Mammary epithelial cell (primary cell): ENCODE results near the gene C3.
"Not testable (repeated sequence)": the region's sequence is repeated elsewhere in the genome, so short reads cannot be mapped to it uniquely, and the experiment has no call there.

Experiments
- EZH2 ChIP-seq: IDR thresholded peaks from 2 replicates; pipeline ENCODE4 v1.6.1; 2012; ENCODE audit warnings: low read length, inconsistent platforms, borderline replicate concordance
- TF ChIP-seq, protein P1 (sequence below), 2 donors: IDR thresholded peaks in 1 of 2; conservative IDR thresholded peaks in 1 of 2; 2 replicates each; pipeline ENCODE4 v1.5.1; 2011 to 2012; ENCODE audit warnings: inconsistent platforms in 2 of 2, low read length in 2 of 2, mild to moderate bottlenecking in 2 of 2, control low read depth in 1 of 2, low read depth in 1 of 2; ENCODE audit not compliant: insufficient read depth in 1 of 2; ENCODE audit errors: extremely low read depth in 1 of 2

DNA sequence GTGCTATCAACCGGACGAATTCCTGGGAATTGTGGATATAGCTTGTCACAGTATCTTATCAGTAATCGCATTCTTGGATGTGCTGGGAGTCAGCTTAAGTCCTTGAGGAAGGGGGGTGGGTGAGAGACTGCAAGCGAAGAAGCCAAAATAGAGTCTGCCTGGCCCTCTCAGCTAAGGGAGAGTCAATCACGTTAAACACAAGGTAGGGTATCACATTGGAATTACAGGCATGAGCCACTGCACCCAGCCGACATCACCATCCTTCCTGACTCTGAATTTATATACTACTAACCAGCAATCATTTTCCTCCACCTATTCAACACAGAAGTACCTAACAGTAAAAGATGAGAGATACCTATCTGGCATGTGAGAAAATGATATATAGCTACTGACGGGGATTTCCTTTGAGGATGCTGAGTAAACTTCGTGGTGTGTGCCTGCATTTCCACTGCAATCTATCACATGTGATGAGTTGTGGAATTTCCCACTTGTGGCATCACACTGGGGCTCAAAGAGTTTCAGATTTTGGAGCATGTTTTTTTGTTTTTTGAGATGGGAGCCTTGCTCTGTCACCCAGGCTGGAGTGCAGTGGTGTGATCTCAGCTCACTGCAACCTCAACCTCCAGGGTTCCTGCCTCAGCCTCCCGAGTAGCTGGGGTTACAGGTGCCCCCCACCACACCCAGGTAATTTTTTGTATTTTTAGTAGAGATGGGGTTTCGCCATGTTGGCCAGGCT, 58.8 kb downstream of the C3 start:
- TF ChIP-seq, protein P1, sequence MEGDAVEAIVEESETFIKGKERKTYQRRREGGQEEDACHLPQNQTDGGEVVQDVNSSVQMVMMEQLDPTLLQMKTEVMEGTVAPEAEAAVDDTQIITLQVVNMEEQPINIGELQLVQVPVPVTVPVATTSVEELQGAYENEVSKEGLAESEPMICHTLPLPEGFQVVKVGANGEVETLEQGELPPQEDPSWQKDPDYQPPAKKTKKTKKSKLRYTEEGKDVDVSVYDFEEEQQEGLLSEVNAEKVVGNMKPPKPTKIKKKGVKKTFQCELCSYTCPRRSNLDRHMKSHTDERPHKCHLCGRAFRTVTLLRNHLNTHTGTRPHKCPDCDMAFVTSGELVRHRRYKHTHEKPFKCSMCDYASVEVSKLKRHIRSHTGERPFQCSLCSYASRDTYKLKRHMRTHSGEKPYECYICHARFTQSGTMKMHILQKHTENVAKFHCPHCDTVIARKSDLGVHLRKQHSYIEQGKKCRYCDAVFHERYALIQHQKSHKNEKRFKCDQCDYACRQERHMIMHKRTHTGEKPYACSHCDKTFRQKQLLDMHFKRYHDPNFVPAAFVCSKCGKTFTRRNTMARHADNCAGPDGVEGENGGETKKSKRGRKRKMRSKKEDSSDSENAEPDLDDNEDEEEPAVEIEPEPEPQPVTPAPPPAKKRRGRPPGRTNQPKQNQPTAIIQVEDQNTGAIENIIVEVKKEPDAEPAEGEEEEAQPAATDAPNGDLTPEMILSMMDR (conservative IDR thresholded peaks at IDR 0.05 in 1 of 2, IDR thresholded peaks at IDR 0.05 in 1 of 2; ENCODE audit: extremely low read depth in 1 of 2, insufficient read depth in 1 of 2, low read depth in 1 of 2, low read length in 2 of 2), result not testable (repeated sequence)
- TF ChIP-seq EZH2, result not testable (repeated sequence)
